NCI-H446 treated with DMSO at 0.1 percent for 48 hours (cell line): ENCODE results near the gene IQSEC3.
"Not testable (repeated sequence)": the region's sequence is repeated elsewhere in the genome, so short reads cannot be mapped to it uniquely, and the experiment has no call there.

Experiments
- DNase-seq: peaks from one replicate; lab custom pipeline; 2025; lab: John Stamatoyannopoulos, UW

Gene IQSEC3

GRCh38 chr12:52902-53734, 13.4 kb upstream of the IQSEC3 start:
- not testable (repeated sequence) for DNase-seq

- no peak for DNase-seq
Observed at GRCh38 chr12:53735-54730, 12.5 kb upstream of the IQSEC3 start.

GRCh38 chr12:54750-55535, 11.6 kb upstream of the IQSEC3 start:
- no peak for DNase-seq

GRCh38 chr12:56683-57346, 9.8 kb upstream of the IQSEC3 start:
- no peak for DNase-seq

DNA sequence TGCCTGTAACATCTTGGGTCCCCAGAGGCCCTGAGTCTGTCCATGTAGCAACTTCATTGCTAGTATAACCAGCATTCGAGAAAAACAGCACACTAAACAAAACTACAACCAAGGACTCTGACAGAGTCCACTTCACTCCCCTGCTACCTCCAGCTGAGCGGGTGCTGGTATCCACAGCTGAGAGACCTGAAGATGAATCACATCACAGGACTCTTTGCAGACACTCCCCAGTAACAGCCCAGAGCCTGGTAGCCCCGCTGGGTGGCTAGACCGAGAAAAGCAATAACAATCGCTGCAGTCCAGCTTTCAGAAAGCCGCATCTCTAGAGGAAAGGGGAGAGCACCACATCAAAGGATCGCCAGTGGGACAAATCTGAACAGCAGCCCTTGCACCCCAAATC, 9.0 kb upstream of the IQSEC3 start:
- DNase-seq = no peak

DNA sequence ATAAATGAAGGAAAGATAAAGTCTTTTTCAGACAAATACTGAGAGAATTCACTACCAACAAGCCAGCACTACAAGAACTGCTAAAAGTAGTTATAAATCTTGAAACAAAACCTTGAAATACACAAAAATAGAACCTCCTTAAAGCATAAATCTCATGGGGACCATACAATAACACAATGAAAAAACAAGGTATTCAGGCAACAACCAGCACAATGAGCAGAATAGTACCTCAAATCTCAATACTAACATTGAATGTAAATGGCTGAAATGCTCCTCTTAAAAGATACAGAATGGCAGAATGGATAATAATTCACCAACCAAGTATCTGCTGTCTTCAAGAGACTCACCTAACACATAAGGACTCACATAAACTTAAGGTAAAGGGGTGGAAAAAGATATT, 7.7 kb upstream of the IQSEC3 start:
- no peak for DNase-seq

GRCh38 chr12:61845-62244, 4.7 kb upstream of the IQSEC3 start:
- not testable (repeated sequence) for DNase-seq

DNA sequence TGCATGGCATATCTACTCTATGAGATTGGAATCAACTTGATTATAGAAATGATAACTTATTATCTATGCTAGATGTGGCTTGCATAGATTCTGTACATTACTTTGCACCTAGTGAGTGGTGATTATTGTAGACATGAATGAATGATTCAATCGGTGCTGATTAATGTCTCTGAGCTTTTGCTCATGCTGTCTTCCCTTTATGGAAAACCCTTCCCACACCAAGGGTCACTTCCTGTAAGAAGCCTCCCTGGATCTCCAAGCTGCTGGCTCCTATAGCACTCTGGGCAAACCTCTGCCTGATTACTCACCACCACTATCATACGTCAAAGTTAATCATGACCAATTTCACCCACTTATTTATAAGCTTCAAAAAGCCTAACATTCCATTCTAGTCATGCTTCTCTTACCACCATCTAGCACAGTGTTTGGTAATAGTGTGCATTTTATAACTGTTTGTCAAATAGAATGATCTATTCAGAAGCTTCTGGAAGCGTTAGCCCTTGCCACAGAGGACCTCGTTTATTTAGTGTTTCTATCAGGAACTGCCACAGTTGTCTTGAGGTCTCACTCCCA, 990 bp upstream of the IQSEC3 start:
- not testable (repeated sequence) for DNase-seq

GRCh38 chr12:66782-67504, 376 bp downstream of the IQSEC3 start:
- DNase-seq = not testable (repeated sequence)

DNA sequence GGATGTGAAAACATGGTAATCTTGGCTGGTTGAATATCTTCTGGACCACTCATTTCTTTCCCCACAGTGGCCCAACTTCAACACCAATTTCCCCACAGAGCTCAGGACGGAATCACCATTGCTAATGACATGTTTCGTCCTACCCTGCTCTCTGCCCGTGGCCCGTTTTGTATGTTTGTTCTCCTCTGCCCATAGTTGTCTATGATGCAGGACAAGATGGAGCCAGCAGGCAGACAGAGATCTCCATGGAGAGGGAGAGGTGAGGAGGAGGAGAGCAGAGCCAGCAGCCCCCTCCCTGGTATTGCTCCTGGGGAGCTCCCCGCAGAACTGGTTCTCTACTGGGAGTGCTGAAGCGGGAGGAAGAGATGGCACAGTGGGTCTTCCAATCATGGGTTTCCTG, 3.1 kb downstream of the IQSEC3 start:
- not testable (repeated sequence) for DNase-seq

- not testable (repeated sequence) for DNase-seq
Observed at GRCh38 chr12:70541-70940, 4.0 kb downstream of the IQSEC3 start.

GRCh38 chr12:72018-72417, 5.5 kb downstream of the IQSEC3 start:
- not testable (repeated sequence) for DNase-seq

DNA sequence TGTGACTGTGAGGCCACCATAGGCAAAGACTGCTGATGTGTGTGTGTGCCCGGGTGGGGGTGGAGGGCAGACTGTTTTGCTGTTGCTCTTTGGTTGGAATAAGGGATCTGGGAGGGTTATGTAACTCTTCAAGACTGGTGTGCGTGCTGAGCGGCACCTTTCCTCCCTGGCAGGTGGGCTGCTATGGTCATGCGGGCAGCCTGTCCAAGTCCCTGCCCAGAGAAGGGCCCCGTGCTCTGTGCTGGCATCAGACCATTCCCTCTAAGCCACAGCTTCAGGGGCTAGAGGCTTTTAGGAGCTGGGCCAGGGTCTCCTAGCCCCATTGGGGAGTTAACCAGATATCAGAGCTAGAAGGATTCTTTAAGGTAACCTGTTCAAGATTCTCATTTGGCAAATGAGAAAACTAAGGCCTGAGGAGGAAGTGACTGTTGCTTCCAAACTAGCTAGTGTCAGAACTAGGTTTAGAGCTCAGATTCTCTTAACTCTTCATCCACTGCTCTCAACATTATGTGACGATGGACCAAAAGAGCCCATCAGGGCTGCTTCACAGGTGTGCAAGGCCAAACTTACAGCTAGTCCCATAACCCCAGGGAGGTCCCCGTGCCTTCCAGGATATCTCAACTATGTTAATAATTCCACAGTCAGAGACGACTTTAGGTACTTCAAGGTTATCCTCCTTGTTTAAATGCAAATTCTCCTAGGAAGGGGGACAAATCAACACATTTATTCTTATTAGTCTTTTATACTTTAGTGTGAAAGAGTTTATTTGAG, 8.0 kb downstream of the IQSEC3 start:
- DNase-seq = not testable (repeated sequence)

DNA sequence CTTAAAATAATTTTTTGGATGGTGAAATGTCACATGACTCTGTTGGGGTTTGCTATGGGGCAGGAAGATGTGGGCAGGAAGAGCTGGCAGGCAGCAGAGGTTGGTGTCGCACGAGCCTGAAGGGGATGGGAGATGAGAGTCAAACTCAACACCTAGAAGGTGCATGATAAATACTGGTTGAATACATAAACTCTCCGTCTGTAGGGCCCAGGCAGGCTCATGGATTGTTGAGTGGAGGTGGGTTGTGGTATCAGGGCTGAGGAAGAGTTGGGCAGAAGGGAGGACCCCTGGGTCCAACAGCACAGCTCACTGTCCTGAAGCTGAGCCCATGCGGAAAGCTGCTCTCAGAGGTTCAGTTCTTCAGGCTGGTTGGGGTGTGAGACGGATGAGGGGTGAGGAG, 9.0 kb downstream of the IQSEC3 start:
- not testable (repeated sequence) for DNase-seq

DNA sequence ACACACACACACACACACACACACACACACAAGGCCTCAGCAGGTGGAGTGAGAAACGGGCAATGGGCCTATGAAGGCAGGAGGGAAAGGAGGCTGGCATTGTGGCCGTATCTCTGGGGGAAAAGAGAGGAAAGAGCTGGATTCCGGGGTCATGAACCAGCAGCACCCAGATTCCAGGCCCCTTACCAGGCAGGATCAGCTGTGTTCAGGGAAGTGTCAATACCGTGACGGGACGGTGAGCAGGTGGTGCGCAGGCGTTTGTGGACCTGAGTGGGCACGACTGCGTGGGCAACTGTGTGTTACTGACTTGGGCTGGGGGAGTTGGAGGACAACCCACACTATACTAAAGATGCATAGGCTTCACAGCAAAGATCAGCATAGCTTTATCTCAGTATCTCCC, 9.5 kb downstream of the IQSEC3 start:
- not testable (repeated sequence) for DNase-seq

GRCh38 chr12:76551-76950, 10.0 kb downstream of the IQSEC3 start:
- DNase-seq = not testable (repeated sequence)

DNA sequence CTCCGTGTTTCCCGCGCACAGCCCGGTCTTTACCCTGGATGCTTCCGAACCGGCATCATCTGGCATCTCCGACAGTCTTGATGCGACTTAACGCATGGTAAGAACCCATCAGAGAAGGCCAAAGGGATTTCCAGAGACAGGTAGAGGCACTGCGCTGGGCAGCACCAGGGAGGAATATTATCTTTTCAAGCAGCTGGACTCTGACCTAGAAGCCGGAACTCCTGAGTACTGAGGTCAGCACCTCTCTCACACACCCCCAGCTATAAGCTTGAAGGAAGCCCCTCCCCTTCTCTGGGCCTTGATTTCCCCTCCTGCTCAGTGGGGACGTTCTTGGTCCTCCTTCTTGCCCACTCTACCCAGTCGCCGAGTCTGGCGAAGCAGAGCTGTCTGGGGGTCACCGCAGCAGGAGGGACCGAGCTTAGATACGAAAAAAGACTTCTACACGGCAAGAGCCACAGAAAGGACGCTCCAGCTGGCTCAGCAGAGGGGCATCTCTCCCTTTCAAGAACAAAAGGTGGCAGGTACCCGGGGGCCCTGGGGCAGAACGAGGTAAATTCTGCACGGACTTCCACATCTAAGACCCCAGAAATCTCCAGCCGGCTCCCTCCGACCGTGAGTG, 10.6 kb downstream of the IQSEC3 start:
- not testable (repeated sequence) for DNase-seq

DNA sequence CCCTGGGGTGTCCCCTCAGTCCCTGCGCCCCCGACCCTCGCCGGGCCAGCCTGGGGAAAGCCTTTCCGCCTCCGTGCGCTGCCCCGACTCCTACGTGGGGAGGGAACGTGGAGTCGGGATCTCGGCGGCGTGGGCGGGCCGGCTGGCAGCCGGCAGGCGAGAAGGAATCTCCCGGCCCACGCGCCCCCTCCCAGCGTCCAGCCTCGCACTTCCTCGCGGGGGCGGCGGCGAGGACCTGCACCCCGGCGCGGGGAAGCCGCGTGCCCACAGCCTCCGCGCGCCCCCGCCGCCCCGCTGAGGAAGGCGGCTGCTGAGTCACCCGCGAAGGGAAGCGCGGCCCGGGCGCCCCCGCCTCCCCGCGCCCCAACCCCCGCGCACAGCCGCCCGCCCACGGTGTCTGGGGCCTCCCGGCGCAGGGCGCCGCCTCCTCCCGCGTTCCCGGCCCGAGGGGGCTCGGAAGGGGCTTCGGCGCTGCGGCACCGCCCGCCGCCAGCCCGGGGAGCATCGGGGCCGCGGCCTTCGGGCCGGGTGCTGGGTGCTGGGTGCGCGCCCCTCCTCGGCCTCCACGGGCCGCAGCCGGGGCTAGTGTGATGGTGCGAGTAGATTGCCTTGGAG, 11.3 kb downstream of the IQSEC3 start:
- not testable (repeated sequence) for DNase-seq

DNA sequence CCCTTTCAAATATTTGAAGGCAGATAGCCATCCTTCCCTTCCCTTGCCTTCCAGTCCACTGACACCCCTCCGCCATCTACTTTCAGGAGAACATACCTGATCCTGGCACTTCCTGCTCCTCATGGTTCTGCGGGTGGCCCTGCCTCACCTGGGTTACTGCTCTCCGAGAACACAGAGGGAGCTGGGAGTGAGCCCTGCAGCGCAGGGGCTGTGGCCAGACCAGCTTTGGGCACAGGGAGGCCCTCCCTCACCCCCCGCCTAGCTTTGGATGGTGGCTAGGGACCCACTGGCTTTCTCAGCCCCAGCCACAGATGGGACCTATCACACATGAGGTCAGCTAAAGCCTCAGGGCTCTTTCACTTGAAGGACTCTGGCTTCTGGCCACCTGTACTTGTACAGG, 12.4 kb downstream of the IQSEC3 start:
- no peak for DNase-seq
